Neural cell (in vitro differentiated cells): Measurements from ENCODE around the gene PPP4R3C.

ENCODE experiments used
- CTCF ChIP-seq: fragments of 450-650 bp; IDR thresholded peaks from 2 replicates; pipeline ENCODE4 v1.5.1; 2014; ENCODE audit warnings: antibody characterized with exemption, mild to moderate bottlenecking, moderate library complexity; ENCODE audit not compliant: poor library complexity, severe bottlenecking
- EZH2 ChIP-seq: fragments of 200-600, 300-800 bp; shearing (Covaris generic), sonication (generic); IDR thresholded peaks from 2 replicates; pipeline ENCODE4 v1.6.1; 2014; ENCODE audit warnings: antibody characterized with exemption, low read length, borderline replicate concordance, mild to moderate bottlenecking; ENCODE audit not compliant: insufficient read depth, poor library complexity, severe bottlenecking
- POLR2AphosphoS5 ChIP-seq: IDR thresholded peaks from 2 replicates; pipeline ENCODE4 v1.6.1; 2012

- TF ChIP-seq CTCF, result no peak
- no peak for TF ChIP-seq EZH2
- TF ChIP-seq POLR2AphosphoS5, result no peak
These were observed 24.2 kb downstream of the PPP4R3C start for GRCh38 chrX:27438937-27439336.
